DOHH2 (cell line): Measurements from ENCODE around the gene SLC35F5.
"Not testable (repeated sequence)": the region's sequence is repeated elsewhere in the genome, so short reads cannot be mapped to it uniquely, and the experiment has no call there.

Source experiments
- H3F3A ChIP-seq: fragments of 200-600 bp; sonication (generic), shearing (Covaris generic); 2 replicates; pipeline ENCODE4 v1.6.0; 2016; ENCODE audit warnings: antibody characterized with exemption, mild to moderate bottlenecking; ENCODE audit not compliant: control insufficient read depth, insufficient read depth
- H3K27ac ChIP-seq: fragments of 200-600 bp; sonication (generic); 2 replicates; pipeline ENCODE4 v1.5.1; 2014; ENCODE audit warnings: low read depth, mild to moderate bottlenecking, low read length, moderate library complexity
- H3K27me3 ChIP-seq: fragments of 200-600 bp; sonication (generic); 2 replicates; pipeline ENCODE4 v1.6.1; 2014; ENCODE audit warnings: mild to moderate bottlenecking, low read length, mixed read lengths; ENCODE audit not compliant: control insufficient read depth
- H3K36me3 ChIP-seq: fragments of 200-600 bp; sonication (generic); 2 replicates; pipeline ENCODE4 v1.6.1; 2014; ENCODE audit warnings: mild to moderate bottlenecking, low read length, moderate library complexity, mixed read lengths; ENCODE audit not compliant: control insufficient read depth
- H3K4me1 ChIP-seq: fragments of 200-600 bp; sonication (generic); 2 replicates; pipeline ENCODE4 v1.6.1; 2014; ENCODE audit warnings: mild to moderate bottlenecking, low read length, mixed read lengths; ENCODE audit not compliant: control insufficient read depth
- H3K4me2 ChIP-seq: fragments of 200-600 bp; sonication (generic); 2 replicates; pipeline ENCODE4 v1.6.0; 2014; ENCODE audit warnings: mild to moderate bottlenecking, low read length, moderate library complexity
- H3K4me3 ChIP-seq: fragments of 200-600 bp; sonication (generic); 2 replicates; pipeline ENCODE4 v1.5.1; 2014; ENCODE audit warnings: mild to moderate bottlenecking, low read length, mixed read lengths
- H3K79me2 ChIP-seq: fragments of 200-600 bp; sonication (generic); 2 replicates; pipeline ENCODE4 v1.6.1; 2014; ENCODE audit warnings: mild to moderate bottlenecking, low read length, mixed read lengths; ENCODE audit not compliant: control insufficient read depth
- H3K9me2 ChIP-seq: fragments of 200-600 bp; sonication (generic); replicated peaks from 2 replicates; pipeline ENCODE4 v1.6.1; 2014; ENCODE audit warnings: mild to moderate bottlenecking, low read length, mixed read lengths; ENCODE audit not compliant: control insufficient read depth
- H3K9me3 ChIP-seq: fragments of 200-600 bp; sonication (generic); 2 replicates; pipeline ENCODE4 v1.6.1; 2014; ENCODE audit warnings: antibody characterized with exemption, low read length, mixed read lengths; ENCODE audit not compliant: control insufficient read depth, insufficient read depth
- H4K20me1 ChIP-seq: fragments of 200-600 bp; sonication (generic); 2 replicates; pipeline ENCODE4 v1.6.0; 2014; ENCODE audit warnings: low read depth, mild to moderate bottlenecking, antibody characterized with exemption, low read length, moderate library complexity; ENCODE audit not compliant: control insufficient read depth, insufficient read depth
- EZH2phosphoT487 ChIP-seq: fragments of 200-600 bp; sonication (generic); IDR thresholded peaks from 2 replicates; pipeline ENCODE4 v1.6.1; 2017; ENCODE audit warnings: borderline replicate concordance, mild to moderate bottlenecking, antibody characterized with exemption, low read length, moderate library complexity, mixed read lengths
- TF ChIP-seq, protein P1 (sequence below): fragments of 200-600 bp; sonication (generic); IDR thresholded peaks from one replicate; pipeline ENCODE4 v1.5.1; 2014; ENCODE audit warnings: antibody characterized with exemption, mild to moderate bottlenecking, low read depth, low read length; ENCODE audit not compliant: poor library complexity, severe bottlenecking

The SLC35F5 gene

GRCh38 chr2:113703386-113704299 lies 52.8 kb downstream of the SLC35F5 start:
- H3K79me2 ChIP-seq: no peaks in the 10 kb centered on the region
- H3K9me3 ChIP-seq: no peaks in the 10 kb centered on the region
- peaks cover 19% of the 10 kb centered on the region for H3F3A ChIP-seq
- H3K4me3 ChIP-seq: no peak overlapping the region
- no peaks in the 10 kb centered on the region for H4K20me1 ChIP-seq
- H3K4me1 ChIP-seq: peaks cover 40% of the 10 kb centered on the region
- H3K36me3 ChIP-seq: no peaks in the 10 kb centered on the region
- no peaks in the 10 kb centered on the region for H3K9me2 ChIP-seq
- H3K4me2 ChIP-seq: no peak overlapping the region
- no peaks in the 10 kb centered on the region for H3K27me3 ChIP-seq
- no peak overlapping the region for H3K27ac ChIP-seq
- TF ChIP-seq, protein P1, sequence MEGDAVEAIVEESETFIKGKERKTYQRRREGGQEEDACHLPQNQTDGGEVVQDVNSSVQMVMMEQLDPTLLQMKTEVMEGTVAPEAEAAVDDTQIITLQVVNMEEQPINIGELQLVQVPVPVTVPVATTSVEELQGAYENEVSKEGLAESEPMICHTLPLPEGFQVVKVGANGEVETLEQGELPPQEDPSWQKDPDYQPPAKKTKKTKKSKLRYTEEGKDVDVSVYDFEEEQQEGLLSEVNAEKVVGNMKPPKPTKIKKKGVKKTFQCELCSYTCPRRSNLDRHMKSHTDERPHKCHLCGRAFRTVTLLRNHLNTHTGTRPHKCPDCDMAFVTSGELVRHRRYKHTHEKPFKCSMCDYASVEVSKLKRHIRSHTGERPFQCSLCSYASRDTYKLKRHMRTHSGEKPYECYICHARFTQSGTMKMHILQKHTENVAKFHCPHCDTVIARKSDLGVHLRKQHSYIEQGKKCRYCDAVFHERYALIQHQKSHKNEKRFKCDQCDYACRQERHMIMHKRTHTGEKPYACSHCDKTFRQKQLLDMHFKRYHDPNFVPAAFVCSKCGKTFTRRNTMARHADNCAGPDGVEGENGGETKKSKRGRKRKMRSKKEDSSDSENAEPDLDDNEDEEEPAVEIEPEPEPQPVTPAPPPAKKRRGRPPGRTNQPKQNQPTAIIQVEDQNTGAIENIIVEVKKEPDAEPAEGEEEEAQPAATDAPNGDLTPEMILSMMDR: no peak
- TF ChIP-seq EZH2phosphoT487: no peak

DNA sequence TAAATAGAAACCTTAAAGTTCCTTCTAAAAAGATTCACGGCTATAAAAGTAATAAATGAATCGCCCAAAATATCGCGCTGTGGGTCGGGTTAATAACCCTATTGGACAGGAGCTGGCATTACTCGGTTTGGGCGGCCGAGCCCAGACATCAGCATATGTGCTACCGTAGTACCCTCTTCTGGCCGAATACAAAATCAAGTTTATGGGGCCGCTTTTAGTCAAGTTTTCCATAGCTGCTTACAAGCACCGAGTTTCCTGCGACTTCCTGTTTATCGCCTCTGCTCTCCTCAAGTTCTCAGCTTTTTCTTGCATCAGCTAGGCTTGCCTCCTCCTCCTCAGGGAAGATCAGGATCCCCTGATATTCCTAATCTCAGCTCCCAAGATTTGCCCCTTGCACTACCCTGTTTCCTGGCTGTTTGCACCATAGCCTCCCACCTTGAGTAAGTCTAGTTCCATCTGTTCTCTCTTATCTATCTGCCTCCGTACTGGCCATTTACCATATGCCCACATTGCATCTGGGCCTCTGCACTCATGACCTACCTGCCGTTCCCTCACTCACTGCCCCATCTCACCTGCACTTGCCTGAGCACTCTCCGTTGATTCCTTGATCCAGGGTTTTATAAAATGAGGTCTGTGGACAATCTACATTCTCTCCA lies 56.1 kb downstream of the SLC35F5 start:
- H3K27ac ChIP-seq: no peak overlapping the region
- no peaks in the 10 kb centered on the region for H3K27me3 ChIP-seq
- H3K9me3 ChIP-seq: no peaks in the 10 kb centered on the region
- no peaks in the 10 kb centered on the region for H4K20me1 ChIP-seq
- H3F3A ChIP-seq: peaks cover 15% of the 10 kb centered on the region
- H3K4me1 ChIP-seq: peaks cover 19% of the 10 kb centered on the region
- no peaks in the 10 kb centered on the region for H3K36me3 ChIP-seq
- TF ChIP-seq, protein P1: peak; percentile 51
- TF ChIP-seq EZH2phosphoT487: no peak
- H3K79me2 ChIP-seq: no peaks in the 10 kb centered on the region
- H3K4me3 ChIP-seq: peak overlapping the region; percentile 55
- peak overlapping the region; percentile 68 for H3K4me2 ChIP-seq
- H3K9me2 ChIP-seq: no peaks in the 10 kb centered on the region

DNA sequence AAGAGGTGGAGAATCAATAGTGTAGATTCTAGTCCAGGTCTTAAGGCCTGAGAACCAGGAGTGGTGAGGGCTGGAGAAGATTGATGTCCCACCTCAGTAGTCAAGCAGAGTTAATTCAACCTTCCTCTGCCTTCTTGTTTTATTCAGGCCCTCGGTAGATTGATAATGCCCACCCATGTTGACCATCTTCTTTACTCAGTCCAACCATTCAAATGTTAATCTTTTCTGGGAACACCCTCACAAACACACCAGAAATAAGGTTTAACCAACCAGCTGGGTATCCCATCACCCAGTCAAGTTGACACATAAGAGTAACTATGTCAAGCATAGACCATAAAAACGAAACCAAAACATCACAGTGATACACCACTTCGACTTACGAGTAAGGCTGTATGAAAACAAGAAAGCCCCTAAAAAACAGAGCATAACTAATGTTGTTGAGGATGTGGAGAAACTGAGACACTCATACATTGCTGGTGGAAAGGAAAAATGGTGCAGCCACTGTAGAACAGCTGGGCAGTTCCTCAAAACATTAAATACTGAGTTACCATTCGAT lies 57.5 kb downstream of the SLC35F5 start:
- no peaks in the 10 kb centered on the region for H3K36me3 ChIP-seq
- no peak overlapping the region for H3K27ac ChIP-seq
- TF ChIP-seq, protein P1: no peak
- TF ChIP-seq EZH2phosphoT487: no peak
- H3F3A ChIP-seq: peaks cover 15% of the 10 kb centered on the region
- H3K27me3 ChIP-seq: no peaks in the 10 kb centered on the region
- no peaks in the 10 kb centered on the region for H3K79me2 ChIP-seq
- H3K9me3 ChIP-seq: no peaks in the 10 kb centered on the region
- peak overlapping the region; percentile 18 for H3K4me3 ChIP-seq
- H4K20me1 ChIP-seq: no peaks in the 10 kb centered on the region
- H3K4me1 ChIP-seq: peaks cover 30% of the 10 kb centered on the region
- peak overlapping the region; percentile 68 for H3K4me2 ChIP-seq
- no peaks in the 10 kb centered on the region for H3K9me2 ChIP-seq

- not testable (repeated sequence) for H3K4me3 ChIP-seq, H3K4me2 ChIP-seq, H3F3A ChIP-seq, H4K20me1 ChIP-seq, H3K27ac ChIP-seq, H3K79me2 ChIP-seq, H3K27me3 ChIP-seq, H3K9me2 ChIP-seq, H3K9me3 ChIP-seq, H3K36me3 ChIP-seq
- peaks cover 38% of the 10 kb centered on the region for H3K4me1 ChIP-seq
Observed at GRCh38 chr2:113698251-113698650, 58.2 kb downstream of the SLC35F5 start.
